Muscle of back (tissue), 10 donors: Measurements from ENCODE around the gene NPIPB4. TPM values are rescaled to one million over a fixed set of nuclear protein-coding genes. Genes with fewer than 3 reads are reported as not detected.

Experiments
- polyA plus RNA-seq, 10 donors: library from polyadenylated mRNA; unstranded; fragments of 120-200 nt; gene quantifications; one replicate each; pipeline ENCODE4 v1.2.1, GENCODE V29; 2013; ENCODE audit not compliant: insufficient read length in 10 of 10

Gene NPIPB4
- polyA plus RNA-seq, 10 donors = 17.3 to 148 (median 52.1) TPM

Other genes with a start within 250 kb of the NPIPB4 start
- 1 to 10 TPM; 1.9 to 4.6 (median 2.8) TPM for gene IGSF6, start 205.1 kb downstream of the NPIPB4 start, polyA plus RNA-seq
- gene OTOA, start 193.8 kb downstream of the NPIPB4 start, polyA plus RNA-seq = under 1 TPM in 6 of 10 donors, not detected in 4; 0.04 to 0.32 (median 0.10) TPM
- gene UQCRC2, start 95.6 kb upstream of the NPIPB4 start, polyA plus RNA-seq = 100 to 1,000 TPM; 229 to 367 (median 287) TPM
- under 1 TPM; 0.11 to 0.65 (median 0.26) TPM for gene PDZD9, start 143.4 kb upstream of the NPIPB4 start, polyA plus RNA-seq
- gene MOSMO, start 150.4 kb upstream of the NPIPB4 start, polyA plus RNA-seq = 10 to 100 TPM; 11.3 to 20.5 (median 14.0) TPM
- under 1 TPM in 9 of 10 donors, not detected in 1; 0.04 to 0.59 (median 0.19) TPM for gene VWA3A, start 234.8 kb upstream of the NPIPB4 start, polyA plus RNA-seq